Neural progenitor cell (in vitro differentiated cells): ENCODE results near the gene KRTAP5-2.
"Not testable (repeated sequence)": the region's sequence is repeated elsewhere in the genome, so short reads cannot be mapped to it uniquely, and the experiment has no call there.

ENCODE experiments used
- EZH2 ChIP-seq: fragments of 200-600 bp; sonication (generic); IDR thresholded peaks from 2 replicates; pipeline ENCODE4 v1.6.1; 2017; ENCODE audit warnings: antibody characterized with exemption, mild to moderate bottlenecking, moderate library complexity
- EZH2phosphoT487 ChIP-seq: fragments of 200-600 bp; sonication (generic); IDR thresholded peaks from 2 replicates; pipeline ENCODE4 v1.6.1; 2017; ENCODE audit warnings: antibody characterized with exemption
- TF ChIP-seq, protein P1 (sequence below): fragments of 200-600 bp; sonication (generic); IDR thresholded peaks from 2 replicates; pipeline ENCODE4 v1.5.1; 2017; ENCODE audit warnings: antibody characterized with exemption, mild to moderate bottlenecking

DNA sequence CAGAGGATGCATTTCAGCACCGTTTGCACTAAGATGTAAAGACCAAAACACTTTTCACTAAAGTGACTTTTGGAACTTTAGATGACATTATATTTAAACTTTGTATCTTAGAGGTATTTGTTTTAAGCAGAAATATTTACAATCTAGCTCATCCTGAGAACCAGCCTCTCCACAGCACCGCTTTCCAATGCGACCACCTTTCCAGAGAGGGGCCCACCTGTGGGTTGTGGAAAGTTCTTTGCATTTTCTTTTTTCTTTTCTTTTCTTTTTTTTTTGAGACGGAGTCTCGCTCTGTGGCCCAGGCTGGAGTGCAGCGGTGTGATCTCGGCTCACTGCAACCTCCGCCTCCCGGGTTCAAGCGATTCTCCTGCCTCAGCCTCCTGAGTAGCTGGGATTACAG, 48.4 kb upstream of the KRTAP5-2 start:
- TF ChIP-seq EZH2, EZH2phosphoT487: not testable (repeated sequence)
- TF ChIP-seq, protein P1, sequence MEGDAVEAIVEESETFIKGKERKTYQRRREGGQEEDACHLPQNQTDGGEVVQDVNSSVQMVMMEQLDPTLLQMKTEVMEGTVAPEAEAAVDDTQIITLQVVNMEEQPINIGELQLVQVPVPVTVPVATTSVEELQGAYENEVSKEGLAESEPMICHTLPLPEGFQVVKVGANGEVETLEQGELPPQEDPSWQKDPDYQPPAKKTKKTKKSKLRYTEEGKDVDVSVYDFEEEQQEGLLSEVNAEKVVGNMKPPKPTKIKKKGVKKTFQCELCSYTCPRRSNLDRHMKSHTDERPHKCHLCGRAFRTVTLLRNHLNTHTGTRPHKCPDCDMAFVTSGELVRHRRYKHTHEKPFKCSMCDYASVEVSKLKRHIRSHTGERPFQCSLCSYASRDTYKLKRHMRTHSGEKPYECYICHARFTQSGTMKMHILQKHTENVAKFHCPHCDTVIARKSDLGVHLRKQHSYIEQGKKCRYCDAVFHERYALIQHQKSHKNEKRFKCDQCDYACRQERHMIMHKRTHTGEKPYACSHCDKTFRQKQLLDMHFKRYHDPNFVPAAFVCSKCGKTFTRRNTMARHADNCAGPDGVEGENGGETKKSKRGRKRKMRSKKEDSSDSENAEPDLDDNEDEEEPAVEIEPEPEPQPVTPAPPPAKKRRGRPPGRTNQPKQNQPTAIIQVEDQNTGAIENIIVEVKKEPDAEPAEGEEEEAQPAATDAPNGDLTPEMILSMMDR, result not testable (repeated sequence)
